Articular chondrocyte of knee joint (primary cell): ENCODE measurements around the gene ZNF570. TPM values are rescaled to one million over a fixed set of nuclear protein-coding genes. Genes with fewer than 3 reads are reported as not detected.

Experiments
- total RNA-seq: library from RNA; depleted of rRNA; stranded (reverse); fragments of >200 nt; gene quantifications from 2 replicates; pipeline ENCODE4 v1.2.3, GENCODE V29; 2012

ZNF570 gene
- 12.3 and 14.3 TPM in 2 replicates for total RNA-seq

GRCh38 chr19:37468961-37469777, at the start of gene ZNF570:
Gene ZNF570, plus strand, starts transcription at chr19:37469356. Its CDS starts 999 bp downstream, at chr19:37470355.

GRCh38 chr19:37466798-37467607, 2.2 kb upstream of the ZNF570 start, which contains the start of gene ZNF569:
Gene ZNF569, minus strand, starts transcription at chr19:37467444. Its CDS starts 22,523 bp downstream, at chr19:37444921.

GRCh38 chr19:37506387-37507166, 37.4 kb downstream of the ZNF570 start, which contains the start of gene ZNF793:
Gene ZNF793, plus strand, starts transcription at chr19:37506939. Its CDS starts 16,501 bp downstream, at chr19:37523440.

Other genes starting within 250 kb of the ZNF570 start
- 7.3 and 10.2 TPM in 2 replicates for gene ZNF527, start 98.3 kb upstream of the ZNF570 start, total RNA-seq
- gene ZNF569, start 1.9 kb upstream of the ZNF570 start, total RNA-seq, result 7.6 and 8.6 TPM in 2 replicates
- 4.7 and 6.3 TPM in 2 replicates for gene ZNF793, start 37.6 kb downstream of the ZNF570 start, total RNA-seq
- 5.2 and 5.6 TPM in 2 replicates for gene ZNF571, start 125.4 kb downstream of the ZNF570 start, total RNA-seq
- gene ZNF540, start 125.5 kb downstream of the ZNF570 start, total RNA-seq, result 1.2 and 1.4 TPM in 2 replicates
- gene ZFP30, start 186.1 kb downstream of the ZNF570 start, total RNA-seq, result 18.9 and 22.7 TPM in 2 replicates